ACC112 (cell line): ENCODE data around the gene CHCHD2.
"Not testable (repeated sequence)": the region's sequence is repeated elsewhere in the genome, so short reads cannot be mapped to it uniquely, and the experiment has no call there.

Experiments
- H2AFZ ChIP-seq: fragments of 200-600 bp; sonication (generic); one replicate; pipeline ENCODE4 v1.6.0; 2017; ENCODE audit warnings: antibody characterized with exemption, low read length; ENCODE audit not compliant: unreplicated experiment
- H3K27ac ChIP-seq: fragments of 200-600 bp; sonication (generic); 2 replicates; pipeline ENCODE4 v1.5.1; 2014; ENCODE audit warnings: low read depth, mild to moderate bottlenecking, antibody characterized with exemption, low read length, moderate library complexity
- H3K27me3 ChIP-seq: fragments of 200-600 bp; sonication (generic); 2 replicates; pipeline ENCODE4 v1.6.1; 2014; ENCODE audit warnings: mild to moderate bottlenecking, antibody characterized with exemption, low read length, moderate library complexity, mixed read lengths; ENCODE audit not compliant: insufficient read depth
- H3K36me3 ChIP-seq: fragments of 200-600 bp; sonication (generic); 2 replicates; pipeline ENCODE4 v1.6.1; 2016; ENCODE audit warnings: mild to moderate bottlenecking, antibody characterized with exemption, low read length, moderate library complexity, mixed read lengths; ENCODE audit not compliant: insufficient read depth
- H3K4me1 ChIP-seq: fragments of 200-600 bp; sonication (generic); one replicate; pipeline ENCODE4 v1.6.1; 2016; ENCODE audit warnings: low read length, mixed read lengths; ENCODE audit not compliant: insufficient read depth, unreplicated experiment, control insufficient read depth
- H3K4me3 ChIP-seq: fragments of 200-600 bp; sonication (generic); 2 replicates; pipeline ENCODE4 v1.5.1; 2014; ENCODE audit warnings: mild to moderate bottlenecking, low read depth, low read length
- H3K79me2 ChIP-seq: fragments of 200-600 bp; sonication (generic); one replicate; pipeline ENCODE4 v1.6.0; 2016; ENCODE audit warnings: low read length; ENCODE audit not compliant: control insufficient read depth, unreplicated experiment, insufficient read depth

The CHCHD2 gene

DNA sequence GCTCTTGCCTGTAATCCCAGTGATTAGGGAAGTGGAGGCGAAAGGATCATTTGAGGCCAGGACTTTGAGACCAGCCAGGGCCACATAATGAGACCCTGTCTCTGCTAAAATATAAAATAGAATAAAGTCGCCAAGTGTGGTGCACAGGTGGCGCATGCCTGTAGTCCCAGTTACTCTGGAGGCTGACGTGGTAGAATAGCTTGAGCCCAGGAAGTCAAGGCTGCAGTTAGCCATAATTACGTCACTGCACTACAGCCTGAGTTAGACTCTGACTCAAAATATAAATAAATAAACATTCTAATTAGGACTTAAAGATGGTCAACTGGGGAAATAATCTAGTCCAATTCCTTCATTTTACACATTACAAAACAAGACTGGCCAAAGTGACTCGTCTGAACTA lies 768 bp downstream of the CHCHD2 start:
- Histone ChIP-seq H3K27me3 (no peaks in the 10 kb centered on the region), H2AFZ (peak overlapping the region; percentile 58), H3K36me3 (peaks cover 10% of the 10 kb centered on the region; the same call in 1 of the 2 replicates), H3K79me2 (peaks cover 32% of the 10 kb centered on the region), H3K4me1 (peaks cover 3% of the 10 kb centered on the region), H3K4me3 (peak overlapping the region; percentile 98), H3K27ac (peak overlapping the region; percentile 82)

GRCh38 chr7:56104138-56104537 lies 2.1 kb downstream of the CHCHD2 start:
- Histone ChIP-seq H3K79me2 (peaks cover 32% of the 10 kb centered on the region), H3K36me3 (peaks cover 17% of the 10 kb centered on the region; the same call in 1 of the 2 replicates)
- not testable (repeated sequence) for H3K27ac ChIP-seq, H3K4me3 ChIP-seq, H3K4me1 ChIP-seq, H2AFZ ChIP-seq, H3K27me3 ChIP-seq

- Histone ChIP-seq H3K4me1 (peaks cover 6% of the 10 kb centered on the region), H3K79me2 (peaks cover 16% of the 10 kb centered on the region), H3K4me3 (no peak overlapping the region), H3K27ac (no peak overlapping the region), H3K36me3 (peaks cover 17% of the 10 kb centered on the region; the same call in 1 of the 2 replicates), H2AFZ (no peak overlapping the region), H3K27me3 (no peaks in the 10 kb centered on the region)
Observed at GRCh38 chr7:56099653-56100052, 6.6 kb downstream of the CHCHD2 start.

DNA sequence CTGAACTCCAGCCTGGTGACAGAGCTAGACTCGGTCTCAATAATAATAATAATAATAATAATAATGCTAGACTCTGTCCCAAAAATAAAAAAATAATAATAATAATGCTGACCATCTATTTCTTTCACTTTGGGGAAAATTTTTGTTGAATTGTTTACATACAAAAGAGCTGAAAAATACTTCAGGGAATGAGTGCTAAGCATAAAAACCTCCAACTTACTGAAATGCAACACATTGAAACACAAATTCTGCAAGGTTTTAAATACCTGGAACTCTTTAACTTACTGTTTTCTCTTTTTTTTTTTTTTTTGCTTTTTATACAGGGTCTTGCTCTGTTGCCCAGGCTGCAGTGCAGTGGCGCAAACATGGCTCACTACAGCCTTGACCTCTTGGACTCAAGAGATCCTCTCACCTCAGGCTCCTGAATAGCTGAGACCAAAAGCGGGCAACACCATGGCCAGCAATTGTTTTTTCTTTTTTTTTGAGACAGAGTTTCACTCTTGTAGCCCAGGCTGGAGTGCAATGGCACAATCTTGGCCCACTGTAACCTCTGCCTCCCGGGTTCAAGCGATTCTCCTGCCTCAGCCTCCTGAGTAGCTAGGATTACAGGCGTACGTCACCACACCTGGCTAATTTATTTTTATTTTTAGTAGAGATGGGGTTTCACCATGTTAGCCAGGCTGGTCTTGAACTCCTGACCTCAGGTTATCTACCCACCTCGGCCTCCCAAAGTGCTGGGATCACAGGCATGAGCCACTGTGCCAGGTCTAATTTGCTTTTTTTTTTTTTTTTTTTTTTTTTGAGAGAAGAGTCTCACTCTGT lies 7.9 kb downstream of the CHCHD2 start:
- H3K27ac ChIP-seq, H3K79me2 ChIP-seq, H3K4me1 ChIP-seq, H2AFZ ChIP-seq, H3K27me3 ChIP-seq, H3K4me3 ChIP-seq: not testable (repeated sequence)
- peaks cover 13% of the 10 kb centered on the region; the same call in 1 of the 2 replicates for H3K36me3 ChIP-seq

- H2AFZ ChIP-seq: no peak overlapping the region
- peaks cover 10% of the 10 kb centered on the region; the same call in 1 of the 2 replicates for H3K36me3 ChIP-seq
- H3K4me1 ChIP-seq: peaks cover 7% of the 10 kb centered on the region
- peak overlapping the region; percentile 22; the same call in 1 of the 2 replicates for H3K27ac ChIP-seq
- H3K4me3 ChIP-seq: no peak overlapping the region
- no peaks in the 10 kb centered on the region for H3K27me3 ChIP-seq
- no peaks in the 10 kb centered on the region for H3K79me2 ChIP-seq
Observed at GRCh38 chr7:56097700-56098099, 8.6 kb downstream of the CHCHD2 start.

GRCh38 chr7:56092789-56093531 lies 13.3 kb downstream of the CHCHD2 start, which contains the start of gene PHKG1:
PHKG1 (minus strand) TSS chr7:56092952; CDS start chr7:56088941, 4,011 bp downstream.
- Histone ChIP-seq H3K4me3 (no peak within 1 kb of the TSS), H3K27me3 (no peaks in the 10 kb centered on the region), H3K79me2 (no peaks in the 10 kb centered on the region), H3K27ac (no peak within 1 kb of the TSS), H2AFZ (no peak within 1 kb of the TSS), H3K36me3 (no peaks in the 10 kb centered on the region), H3K4me1 (peaks cover 12% of the 10 kb centered on the region)

DNA sequence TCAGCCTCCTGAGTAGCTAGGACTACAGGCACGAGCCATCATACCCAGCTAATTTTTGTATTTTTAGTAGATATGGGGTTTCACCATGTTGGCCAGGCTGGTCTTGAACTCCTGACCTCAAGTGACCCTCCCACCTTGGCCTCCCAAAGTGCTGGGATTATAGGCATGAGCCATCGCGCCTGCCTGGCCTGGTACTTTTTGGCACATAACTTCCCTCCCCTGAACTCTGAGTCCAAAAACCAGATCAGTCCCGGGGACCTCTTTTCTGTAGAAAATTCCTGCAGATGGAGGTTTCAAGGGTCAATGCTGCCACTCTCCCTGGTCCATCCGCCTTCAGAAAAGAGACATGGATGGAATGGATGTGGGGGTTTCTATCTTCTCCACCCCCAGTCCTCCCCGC lies 13.9 kb downstream of the CHCHD2 start:
- not testable (repeated sequence) for H2AFZ ChIP-seq, H3K79me2 ChIP-seq, H3K27me3 ChIP-seq, H3K36me3 ChIP-seq, H3K4me3 ChIP-seq, H3K4me1 ChIP-seq, H3K27ac ChIP-seq

DNA sequence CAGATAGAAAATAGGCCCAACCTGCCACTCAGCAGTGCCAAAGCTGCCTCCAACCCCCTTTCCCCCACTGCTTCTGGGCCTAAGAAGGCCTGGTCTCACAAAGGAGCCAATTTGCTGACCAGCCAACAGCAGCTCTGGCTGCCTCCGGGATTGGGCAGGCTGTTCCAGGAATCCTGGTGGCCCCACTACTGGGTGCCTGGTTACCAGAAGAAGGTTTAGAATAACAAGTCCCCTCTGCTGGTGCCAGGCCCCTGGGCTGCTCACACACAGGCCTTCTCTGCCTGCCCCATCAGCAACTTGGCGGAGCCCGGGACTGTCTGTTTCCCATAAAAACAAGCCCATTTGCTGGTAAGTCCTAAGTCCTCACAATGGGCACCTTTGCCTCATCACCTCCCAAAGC lies 14.7 kb downstream of the CHCHD2 start:
- no peaks in the 10 kb centered on the region for H3K36me3 ChIP-seq
- H3K27me3 ChIP-seq: no peaks in the 10 kb centered on the region
- H3K4me1 ChIP-seq: peaks cover 7% of the 10 kb centered on the region
- H3K4me3 ChIP-seq: no peak overlapping the region
- H3K79me2 ChIP-seq: no peaks in the 10 kb centered on the region
- no peak overlapping the region for H2AFZ ChIP-seq
- no peak overlapping the region for H3K27ac ChIP-seq

- H3K4me3 ChIP-seq: no peak overlapping the region
- peaks cover 3% of the 10 kb centered on the region for H3K4me1 ChIP-seq
- H3K27me3 ChIP-seq: no peaks in the 10 kb centered on the region
- H2AFZ ChIP-seq: no peak overlapping the region
- H3K27ac ChIP-seq: no peak overlapping the region
- H3K36me3 ChIP-seq: no peaks in the 10 kb centered on the region
- H3K79me2 ChIP-seq: no peaks in the 10 kb centered on the region
Observed at GRCh38 chr7:56087445-56087844, 18.8 kb downstream of the CHCHD2 start.

DNA sequence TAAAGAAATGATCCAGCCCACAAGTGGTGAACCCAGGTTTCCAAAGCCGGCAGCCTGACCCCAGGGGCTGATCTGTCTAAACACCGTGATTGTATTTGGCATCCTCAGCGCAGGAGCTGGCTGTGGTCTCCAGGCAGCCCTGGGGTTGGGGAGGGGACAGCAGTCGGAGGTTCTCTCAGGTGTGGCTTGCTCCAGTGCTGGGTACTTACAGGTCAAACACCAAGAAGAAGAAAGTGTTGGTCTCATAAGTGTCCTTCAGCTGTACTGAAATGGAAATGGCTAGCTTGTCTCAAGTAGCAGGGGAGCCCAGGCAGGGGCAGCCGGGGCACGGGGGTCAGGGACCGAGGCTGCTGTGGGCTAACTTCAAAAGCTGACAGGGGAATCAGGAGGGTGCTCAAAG lies 19.5 kb downstream of the CHCHD2 start:
- Histone ChIP-seq H3K27ac (no peak overlapping the region), H3K36me3 (no peaks in the 10 kb centered on the region), H3K79me2 (no peaks in the 10 kb centered on the region), H3K27me3 (no peaks in the 10 kb centered on the region), H2AFZ (no peak overlapping the region), H3K4me3 (no peak overlapping the region), H3K4me1 (no peaks in the 10 kb centered on the region)
